Panc1 (cell line): ENCODE data around the gene RARB.

Experiments
- CTCF ChIP-seq: fragments of 450-650 bp; IDR thresholded peaks from 2 replicates; pipeline ENCODE4 v1.5.1; 2017; ENCODE audit warnings: mild to moderate bottlenecking
- POLR2AphosphoS5 ChIP-seq: IDR thresholded peaks from 2 replicates; pipeline ENCODE4 v1.6.1; 2012; ENCODE audit warnings: mild to moderate bottlenecking, low read depth, low read length, moderate library complexity
- REST ChIP-seq, 2 experiments: IDR thresholded peaks; 2 replicates each; pipeline ENCODE4 v1.6.1; 2011 to 2012; ENCODE audit warnings: low read depth in 2 of 2, control low read depth in 1 of 2, low read length in 1 of 2, mild to moderate bottlenecking in 1 of 2, moderate library complexity in 1 of 2; ENCODE audit not compliant: insufficient read depth in 1 of 2
- SIN3A ChIP-seq: IDR thresholded peaks from 2 replicates; pipeline ENCODE4 v1.6.1; 2012; ENCODE audit warnings: low read depth, mild to moderate bottlenecking, low read length, moderate library complexity, borderline replicate concordance; ENCODE audit not compliant: insufficient read depth
- TCF7L2 ChIP-seq: IDR thresholded peaks from 2 replicates; pipeline ENCODE4 v1.6.1; 2011; ENCODE audit warnings: mild to moderate bottlenecking, low read depth, low read length, inconsistent platforms

- TF ChIP-seq CTCF (no peak), SIN3A (no peak), POLR2AphosphoS5 (no peak), REST (IDR thresholded peaks at IDR 0.05; ENCODE audit: insufficient read depth in 1 of 2, low read depth in 2 of 2, low read length in 1 of 2) (no peak), TCF7L2 (no peak)
Measured at GRCh38 chr3:25621087-25621486, 193.0 kb downstream of the RARB start.
